DOHH2 (cell line): ENCODE data around the gene RASAL1.

ENCODE experiments used
- H3F3A ChIP-seq: fragments of 200-600 bp; sonication (generic), shearing (Covaris generic); 2 replicates; pipeline ENCODE4 v1.6.0; 2016; ENCODE audit warnings: antibody characterized with exemption, mild to moderate bottlenecking; ENCODE audit not compliant: control insufficient read depth, insufficient read depth
- H3K27ac ChIP-seq: fragments of 200-600 bp; sonication (generic); 2 replicates; pipeline ENCODE4 v1.5.1; 2014; ENCODE audit warnings: low read depth, mild to moderate bottlenecking, low read length, moderate library complexity
- H3K27me3 ChIP-seq: fragments of 200-600 bp; sonication (generic); 2 replicates; pipeline ENCODE4 v1.6.1; 2014; ENCODE audit warnings: mild to moderate bottlenecking, low read length, mixed read lengths; ENCODE audit not compliant: control insufficient read depth
- H3K36me3 ChIP-seq: fragments of 200-600 bp; sonication (generic); 2 replicates; pipeline ENCODE4 v1.6.1; 2014; ENCODE audit warnings: mild to moderate bottlenecking, low read length, moderate library complexity, mixed read lengths; ENCODE audit not compliant: control insufficient read depth
- H3K4me1 ChIP-seq: fragments of 200-600 bp; sonication (generic); 2 replicates; pipeline ENCODE4 v1.6.1; 2014; ENCODE audit warnings: mild to moderate bottlenecking, low read length, mixed read lengths; ENCODE audit not compliant: control insufficient read depth
- H3K4me2 ChIP-seq: fragments of 200-600 bp; sonication (generic); 2 replicates; pipeline ENCODE4 v1.6.0; 2014; ENCODE audit warnings: mild to moderate bottlenecking, low read length, moderate library complexity
- H3K4me3 ChIP-seq: fragments of 200-600 bp; sonication (generic); 2 replicates; pipeline ENCODE4 v1.5.1; 2014; ENCODE audit warnings: mild to moderate bottlenecking, low read length, mixed read lengths
- H3K79me2 ChIP-seq: fragments of 200-600 bp; sonication (generic); 2 replicates; pipeline ENCODE4 v1.6.1; 2014; ENCODE audit warnings: mild to moderate bottlenecking, low read length, mixed read lengths; ENCODE audit not compliant: control insufficient read depth
- H3K9me2 ChIP-seq: fragments of 200-600 bp; sonication (generic); replicated peaks from 2 replicates; pipeline ENCODE4 v1.6.1; 2014; ENCODE audit warnings: mild to moderate bottlenecking, low read length, mixed read lengths; ENCODE audit not compliant: control insufficient read depth
- H3K9me3 ChIP-seq: fragments of 200-600 bp; sonication (generic); 2 replicates; pipeline ENCODE4 v1.6.1; 2014; ENCODE audit warnings: antibody characterized with exemption, low read length, mixed read lengths; ENCODE audit not compliant: control insufficient read depth, insufficient read depth
- H4K20me1 ChIP-seq: fragments of 200-600 bp; sonication (generic); 2 replicates; pipeline ENCODE4 v1.6.0; 2014; ENCODE audit warnings: low read depth, mild to moderate bottlenecking, antibody characterized with exemption, low read length, moderate library complexity; ENCODE audit not compliant: control insufficient read depth, insufficient read depth
- CTCF ChIP-seq: fragments of 200-600 bp; sonication (generic); IDR thresholded peaks from one replicate; pipeline ENCODE4 v1.5.1; 2014; ENCODE audit warnings: antibody characterized with exemption, mild to moderate bottlenecking, low read depth, low read length; ENCODE audit not compliant: poor library complexity, severe bottlenecking
- EZH2phosphoT487 ChIP-seq: fragments of 200-600 bp; sonication (generic); IDR thresholded peaks from 2 replicates; pipeline ENCODE4 v1.6.1; 2017; ENCODE audit warnings: borderline replicate concordance, mild to moderate bottlenecking, antibody characterized with exemption, low read length, moderate library complexity, mixed read lengths

The RASAL1 gene

GRCh38 chr12:113054948-113055486 is 80.5 kb downstream of the RASAL1 start:
- Histone ChIP-seq H3F3A (peaks cover 64% of the 10 kb centered on the region), H3K4me1 (peaks cover 67% of the 10 kb centered on the region), H3K9me3 (no peaks in the 10 kb centered on the region), H4K20me1 (no peaks in the 10 kb centered on the region), H3K79me2 (peaks cover 69% of the 10 kb centered on the region), H3K36me3 (peaks cover 67% of the 10 kb centered on the region), H3K4me2 (peak overlapping the region; percentile 99), H3K9me2 (no peaks in the 10 kb centered on the region), H3K4me3 (peak overlapping the region; percentile 94), H3K27me3 (no peaks in the 10 kb centered on the region), H3K27ac (peak overlapping the region; percentile 99)
- TF ChIP-seq EZH2phosphoT487 (no peak), CTCF (no peak)

DNA sequence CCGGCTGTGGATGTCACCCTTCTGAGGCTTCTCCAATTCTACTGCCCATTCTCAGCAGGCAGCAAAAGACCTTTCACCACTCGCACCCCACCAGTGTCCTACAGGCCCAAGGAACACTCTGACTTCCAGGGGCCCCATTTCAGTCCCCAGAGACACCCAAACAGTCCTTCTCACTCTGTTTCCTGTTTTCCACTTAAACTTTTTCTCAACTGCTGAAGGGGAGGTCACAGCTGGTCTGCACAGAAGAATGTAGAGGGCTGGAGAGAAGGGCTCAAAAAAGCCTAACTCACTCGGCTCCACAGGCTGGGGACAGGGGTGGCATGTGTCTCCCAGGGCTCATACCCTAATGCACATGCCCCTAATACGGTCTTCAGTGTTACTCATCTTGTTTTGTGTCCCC is 83.2 kb downstream of the RASAL1 start:
- Histone ChIP-seq H3K36me3 (peaks cover 41% of the 10 kb centered on the region), H3K9me3 (no peaks in the 10 kb centered on the region), H3K9me2 (no peaks in the 10 kb centered on the region), H3K4me1 (peaks cover 88% of the 10 kb centered on the region), H3K4me2 (peak overlapping the region; percentile 90), H3K4me3 (peak overlapping the region; percentile 72), H3K79me2 (peaks cover 48% of the 10 kb centered on the region), H3F3A (peaks cover 50% of the 10 kb centered on the region), H4K20me1 (no peaks in the 10 kb centered on the region), H3K27me3 (no peaks in the 10 kb centered on the region), H3K27ac (peak overlapping the region; percentile 99)
- TF ChIP-seq CTCF (no peak), EZH2phosphoT487 (no peak)

DNA sequence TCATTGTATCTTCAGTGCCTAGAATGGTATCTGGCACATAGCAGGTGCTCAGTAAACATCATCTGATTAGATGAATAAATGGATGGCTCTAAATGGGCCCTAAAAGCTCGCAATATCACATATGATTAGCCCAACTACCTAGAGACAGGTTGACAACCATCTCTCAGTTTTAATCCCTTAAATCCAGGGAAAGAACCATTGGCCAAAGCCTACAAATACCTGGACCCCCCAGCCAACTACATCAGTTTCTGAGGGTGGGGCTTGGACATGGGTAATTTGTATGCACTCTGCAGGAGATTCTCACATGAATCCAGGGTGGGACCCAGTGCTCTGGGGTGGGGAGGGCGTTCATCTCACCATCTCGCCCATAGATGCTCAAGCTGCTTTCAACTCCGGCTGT is 83.8 kb downstream of the RASAL1 start:
- Histone ChIP-seq H3K4me2 (peak overlapping the region; percentile 90), H3K27me3 (no peaks in the 10 kb centered on the region), H3K27ac (peak overlapping the region; percentile 99), H3K4me3 (peak overlapping the region; percentile 72), H3F3A (peaks cover 50% of the 10 kb centered on the region), H3K4me1 (peaks cover 92% of the 10 kb centered on the region), H4K20me1 (no peaks in the 10 kb centered on the region), H3K9me3 (no peaks in the 10 kb centered on the region), H3K36me3 (peaks cover 35% of the 10 kb centered on the region), H3K79me2 (peaks cover 43% of the 10 kb centered on the region), H3K9me2 (no peaks in the 10 kb centered on the region)
- TF ChIP-seq EZH2phosphoT487 (no peak), CTCF (no peak)

GRCh38 chr12:113050795-113051194 is 84.8 kb downstream of the RASAL1 start:
- no peaks in the 10 kb centered on the region for H4K20me1 ChIP-seq
- peak overlapping the region; percentile 90 for H3K4me2 ChIP-seq
- no peaks in the 10 kb centered on the region for H3K9me3 ChIP-seq
- TF ChIP-seq CTCF (no peak), EZH2phosphoT487 (no peak)
- peaks cover 50% of the 10 kb centered on the region for H3F3A ChIP-seq
- H3K4me3 ChIP-seq = peak overlapping the region; percentile 72
- peaks cover 33% of the 10 kb centered on the region for H3K79me2 ChIP-seq
- H3K27ac ChIP-seq = peak overlapping the region; percentile 99
- H3K36me3 ChIP-seq = peaks cover 26% of the 10 kb centered on the region
- peaks cover 94% of the 10 kb centered on the region for H3K4me1 ChIP-seq
- no peaks in the 10 kb centered on the region for H3K9me2 ChIP-seq
- no peaks in the 10 kb centered on the region for H3K27me3 ChIP-seq
